GM12801 (cell line): ENCODE measurements around the gene TCOF1.

Experiments
- CTCF ChIP-seq: IDR thresholded peaks from one replicate; pipeline ENCODE4 v1.5.1; 2011; ENCODE audit warnings: control low read depth; ENCODE audit not compliant: insufficient read length; ENCODE audit errors: extremely low read depth

TCOF1 gene

GRCh38 chr5:150368526-150368925 is 11.0 kb downstream of the TCOF1 start:
- TF ChIP-seq CTCF = no peak

GRCh38 chr5:150372639-150373038 is 15.1 kb downstream of the TCOF1 start:
- no peak for TF ChIP-seq CTCF

GRCh38 chr5:150374651-150375050 is 17.2 kb downstream of the TCOF1 start:
- no peak for TF ChIP-seq CTCF

GRCh38 chr5:150376799-150377771 is 19.6 kb downstream of the TCOF1 start:
- no peak for TF ChIP-seq CTCF

GRCh38 chr5:150377964-150378694 is 20.6 kb downstream of the TCOF1 start:
- TF ChIP-seq CTCF = no peak

GRCh38 chr5:150384701-150385100 is 27.2 kb downstream of the TCOF1 start:
- no peak for TF ChIP-seq CTCF

- no peak for TF ChIP-seq CTCF
Measured at GRCh38 chr5:150386024-150386855, 28.7 kb downstream of the TCOF1 start.
